Hematopoietic multipotent progenitor cell (in vitro differentiated cells): ENCODE measurements around the gene AKR7A3. TPM values are rescaled to one million over a fixed set of nuclear protein-coding genes. Genes with fewer than 3 reads are reported as not detected.
A peak's percentile ranks its signal among the peaks of the same experiment; 100 is the strongest.

Experiments
- DNase-seq, 3 donors: peaks; one replicate each; pipeline ENCODE4 v3.0.0-alpha.2; 2011 to 2015; ENCODE audit warnings: low read depth in 2 of 3, low spot score in 2 of 3
- total RNA-seq: library from RNA; depleted of rRNA; stranded (reverse); fragments of >200 nt; gene quantifications from one replicate; pipeline ENCODE4 v1.2.3, GENCODE V29; 2012

AKR7A3 gene
- total RNA-seq = 0.54 TPM

DNA sequence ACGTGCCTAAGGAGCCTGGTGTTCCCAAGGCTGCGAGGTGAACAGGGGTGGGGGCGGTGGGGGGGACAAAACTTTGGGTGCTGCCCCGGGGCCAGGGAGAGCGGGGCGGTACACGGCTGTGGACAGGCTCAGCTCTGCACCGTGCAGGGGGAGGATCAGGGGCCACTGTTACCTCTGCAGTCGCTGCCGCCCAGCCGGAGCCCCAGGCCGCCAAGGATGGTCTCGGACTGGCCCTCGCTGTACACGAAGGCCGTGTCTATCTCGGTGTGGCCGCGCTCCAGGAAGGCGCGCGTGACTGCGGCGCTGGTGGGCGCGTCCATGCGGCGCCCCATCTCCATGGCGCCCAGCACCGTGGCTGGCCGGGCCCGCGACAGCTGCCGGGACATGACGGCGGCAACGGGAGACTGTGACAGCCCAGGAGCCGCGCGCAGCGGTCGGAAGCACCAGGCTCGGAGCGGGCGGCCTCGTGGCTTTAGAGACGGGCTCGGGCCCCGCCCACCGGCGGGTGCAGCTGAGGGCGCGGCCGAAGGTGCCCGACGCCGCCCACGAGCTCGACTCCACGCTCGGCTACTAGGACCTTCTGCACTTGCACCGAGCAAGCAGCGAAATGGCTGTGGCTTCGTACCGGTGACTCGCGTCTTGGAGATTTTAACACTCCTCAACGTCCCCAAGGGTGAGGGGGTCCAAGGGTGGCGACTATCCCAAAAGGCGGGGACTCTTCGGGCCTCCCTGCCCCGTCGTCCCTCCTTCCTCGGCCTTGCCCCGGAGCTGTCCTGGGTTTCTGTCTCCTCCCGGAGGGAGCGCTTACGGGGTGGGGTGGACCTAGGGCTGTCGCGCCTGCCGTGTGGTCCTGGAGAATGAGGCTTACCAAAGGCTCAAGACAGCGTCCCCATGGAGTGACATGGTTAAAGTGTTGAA, at the start of gene AKR7A3:
Gene AKR7A3 (minus strand): TSS at position 447 of the 918 bp plus-strand sequence. CDS start 61 bp downstream, at position 386.
- DNase-seq = peak in 2 of 3 donors; percentile 58 to 69

DNA sequence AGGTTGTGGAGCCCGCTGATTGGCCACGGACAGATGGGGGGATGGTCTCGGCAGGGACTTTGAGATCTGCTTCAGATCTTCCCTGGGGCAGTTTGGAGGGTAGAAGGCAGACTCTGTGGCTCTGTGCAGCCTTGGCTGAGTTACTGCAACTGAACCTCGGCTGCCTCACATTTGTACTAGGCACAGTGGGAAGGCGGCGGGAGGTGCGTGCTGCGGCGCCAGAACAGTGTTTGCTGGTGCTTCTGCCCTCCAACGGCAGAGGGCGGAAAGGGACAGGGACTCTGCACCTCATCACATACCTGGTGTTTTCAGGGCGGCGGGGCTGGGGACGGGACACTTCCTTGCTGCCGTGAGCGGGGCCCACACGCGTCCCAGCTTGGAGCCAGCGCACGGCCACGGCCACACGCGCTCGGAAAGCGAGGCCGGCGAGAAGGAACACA, 49.8 kb upstream of the AKR7A3 start:
- DNase-seq = no peak

DNA sequence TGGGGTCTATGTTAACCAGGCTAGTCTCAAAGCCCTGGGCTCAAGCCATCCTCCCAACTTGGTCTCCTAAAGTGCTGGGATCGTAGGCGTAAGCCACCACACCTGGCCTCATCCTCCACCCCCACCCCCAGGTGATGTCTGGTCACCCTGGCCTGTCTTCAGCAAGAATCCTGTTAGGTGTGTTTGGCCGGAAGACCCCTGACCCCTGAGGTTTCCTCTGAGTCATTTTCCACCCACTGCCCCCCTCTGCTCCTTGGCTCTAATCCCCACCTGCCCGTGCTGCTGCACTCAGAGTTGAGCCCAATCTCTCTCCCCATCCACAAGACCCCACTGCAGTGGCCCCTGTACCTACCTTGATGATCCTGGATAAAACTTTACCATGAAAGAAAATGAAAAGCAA, 48.7 kb upstream of the AKR7A3 start:
- DNase-seq = no peak

DNA sequence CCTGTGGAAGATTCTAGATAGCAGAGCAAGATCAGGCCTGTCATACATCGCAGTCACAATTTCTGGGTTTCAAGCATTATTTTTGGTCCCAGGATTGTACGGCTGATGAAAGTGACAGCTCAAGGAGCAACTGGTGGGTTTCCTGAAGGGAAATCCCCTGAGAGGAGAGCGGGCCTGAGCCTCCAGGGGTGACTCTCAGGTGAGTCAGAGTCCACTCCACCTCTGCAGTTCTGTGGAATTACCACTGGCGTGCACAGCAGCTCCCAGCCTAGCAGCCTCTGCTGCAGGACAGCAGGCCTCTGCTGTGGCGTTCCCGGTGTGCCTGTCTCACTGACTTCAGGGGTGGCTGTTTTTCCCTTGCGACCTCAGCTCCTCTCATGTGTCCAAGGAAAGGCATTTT, 48.0 kb upstream of the AKR7A3 start:
- DNase-seq = no peak

DNA sequence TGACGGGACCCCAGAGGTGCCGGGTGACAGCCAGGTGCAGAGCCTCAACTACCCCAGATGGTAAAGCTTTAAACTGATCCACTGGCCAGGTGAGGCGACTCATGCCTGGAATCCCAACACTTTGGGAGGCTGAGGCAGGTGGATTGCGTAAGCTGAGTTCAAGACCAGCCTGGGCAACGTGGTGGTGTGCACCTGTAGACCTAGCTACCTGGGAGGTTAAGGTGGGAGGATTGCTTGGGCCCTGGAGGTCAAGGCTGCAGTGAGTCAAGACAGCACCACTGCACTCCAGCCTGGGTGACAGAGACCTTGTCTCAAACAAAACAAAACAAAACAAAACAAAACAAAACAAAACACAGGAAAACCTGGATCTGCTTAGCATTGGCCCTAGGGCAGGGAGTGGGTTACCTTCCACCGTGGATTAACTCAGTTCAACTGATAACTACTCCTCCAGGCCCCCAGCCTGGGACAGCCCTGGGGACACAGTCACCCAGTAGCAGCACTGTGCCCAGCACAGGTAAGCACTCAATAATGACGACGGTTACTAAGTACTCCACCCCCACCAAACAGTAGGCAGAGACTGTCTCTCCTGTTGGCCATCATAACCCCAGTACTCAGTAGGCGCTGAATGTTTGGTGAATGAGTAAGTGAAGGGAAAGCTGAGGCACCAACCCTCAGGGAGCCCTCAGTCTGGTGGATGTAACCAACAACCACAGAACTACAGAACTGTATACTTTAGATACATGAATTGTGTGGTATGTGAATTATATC, 45.2 kb upstream of the AKR7A3 start:
- no peak for DNase-seq

DNA sequence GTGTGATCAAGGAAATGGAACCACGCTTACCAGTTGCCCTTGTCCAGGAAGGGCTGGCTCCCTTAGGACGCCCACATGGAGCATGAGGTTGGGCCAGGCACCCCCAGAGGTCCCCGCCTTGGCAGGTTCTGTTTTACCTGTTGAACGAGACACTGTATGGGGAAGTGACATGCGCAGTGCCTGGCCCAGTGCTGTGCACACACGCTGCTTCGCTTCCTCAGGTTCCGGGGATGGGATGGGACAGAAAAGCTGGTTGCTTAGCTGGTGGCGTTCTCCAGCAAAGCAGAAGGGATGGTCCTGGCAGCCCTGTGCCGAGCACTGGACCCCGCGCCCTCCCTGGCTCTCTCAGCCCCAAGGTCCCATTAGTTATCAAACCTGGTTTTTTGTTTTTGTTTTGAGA, 44.3 kb upstream of the AKR7A3 start:
- DNase-seq = no peak

DNA sequence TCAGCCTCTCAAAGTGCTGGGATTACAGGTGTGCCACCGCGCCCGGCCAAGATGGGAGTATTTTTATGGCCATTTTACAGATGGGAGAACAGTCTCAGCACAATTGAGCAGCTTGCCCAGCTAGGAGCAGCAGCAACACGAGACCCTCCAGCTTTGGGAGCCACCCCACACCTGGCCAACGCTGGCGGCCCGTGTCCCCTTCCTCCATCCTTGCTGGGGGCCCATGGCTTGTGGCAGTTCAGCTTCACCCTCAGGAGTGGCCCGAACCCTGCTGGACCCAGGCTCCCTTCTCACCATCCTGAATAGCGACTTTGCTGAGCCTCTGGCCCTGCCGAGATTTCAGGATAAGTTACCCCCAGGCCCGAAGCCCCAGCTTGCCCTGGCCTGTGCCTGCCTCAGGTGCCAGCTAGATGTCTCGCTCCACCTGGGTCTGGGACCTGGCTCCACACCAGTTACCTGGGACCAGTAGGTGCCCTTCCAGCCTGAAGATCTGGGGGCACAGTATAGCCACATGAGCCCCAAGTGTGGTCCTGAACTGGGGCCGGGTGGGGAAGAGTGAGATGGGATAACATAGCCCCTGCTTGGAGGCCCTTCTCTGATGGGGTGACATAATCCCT, 42.8 kb upstream of the AKR7A3 start:
- no peak for DNase-seq

DNA sequence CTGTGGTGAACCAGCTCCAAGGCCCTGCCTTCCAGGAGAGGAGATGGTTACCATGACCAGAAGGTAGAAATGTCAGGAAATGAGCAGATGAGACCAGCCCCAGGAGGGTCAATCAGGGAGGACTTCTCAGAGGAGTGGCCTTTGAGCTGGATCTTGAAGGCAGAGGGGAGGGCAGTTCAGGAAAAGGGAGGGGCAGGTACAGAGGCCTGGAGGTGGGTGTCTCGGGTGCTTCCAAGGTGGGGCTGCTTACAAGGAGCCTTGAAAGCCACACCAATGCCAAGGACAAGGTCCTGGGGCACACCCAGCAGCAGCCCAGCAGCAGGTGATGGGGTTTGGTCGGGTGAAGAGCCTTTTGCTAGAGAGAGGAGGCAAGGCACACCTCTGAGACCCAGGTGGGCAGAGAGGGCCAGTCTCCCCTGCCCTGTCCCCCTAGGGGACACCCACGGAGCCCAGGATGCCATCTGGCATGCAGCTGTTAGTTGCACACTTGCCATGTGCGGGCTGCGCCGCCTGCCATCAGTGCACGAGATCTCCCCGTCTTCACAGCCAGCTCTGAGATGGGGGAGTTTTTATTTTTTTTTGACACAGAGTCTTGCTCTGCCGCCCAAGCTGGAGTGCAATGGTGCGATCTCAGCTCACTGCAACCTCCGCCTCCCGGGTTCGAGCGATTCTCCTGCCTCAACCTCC, 42.0 kb upstream of the AKR7A3 start:
- no peak for DNase-seq

DNA sequence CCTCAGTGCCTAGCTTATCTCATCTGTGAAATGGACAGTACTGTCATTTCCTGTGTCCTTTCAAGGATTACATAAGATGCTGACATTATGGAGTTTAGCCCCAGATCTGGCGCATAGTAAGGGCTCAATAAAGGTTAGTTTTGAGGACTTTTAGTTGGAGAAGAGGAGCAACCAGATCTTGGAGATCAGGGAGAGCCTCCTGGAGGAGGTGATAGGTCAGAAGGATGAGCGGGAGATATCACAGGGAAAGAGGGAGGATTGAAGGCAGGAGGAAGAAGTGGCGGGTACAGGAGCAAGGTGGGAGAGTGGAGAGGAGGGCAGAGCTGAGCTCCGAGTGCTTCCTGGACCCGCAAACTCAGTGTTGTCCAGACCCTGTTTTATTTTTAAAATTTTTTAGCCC, 41.0 kb upstream of the AKR7A3 start:
- no peak for DNase-seq

DNA sequence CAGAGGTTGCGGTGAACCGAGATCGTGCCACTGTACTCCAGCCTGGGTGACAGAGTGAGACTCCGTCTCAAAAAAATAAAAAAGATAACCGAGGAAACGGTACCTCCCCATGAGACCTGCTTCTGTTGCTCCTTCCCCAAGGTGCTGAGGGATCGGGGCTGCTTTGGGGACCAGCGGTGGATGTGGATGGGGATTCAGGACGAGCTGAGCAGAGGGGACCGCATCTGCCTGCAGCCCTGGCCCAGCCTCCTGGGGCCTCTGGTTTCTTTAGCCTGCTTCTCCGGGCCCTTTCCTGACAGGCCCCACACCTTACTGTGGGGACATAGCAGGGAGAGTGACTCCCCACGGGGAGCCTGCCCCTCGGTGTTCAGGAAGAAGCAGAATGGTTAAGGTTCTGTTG, 40.6 kb upstream of the AKR7A3 start:
- no peak for DNase-seq

DNA sequence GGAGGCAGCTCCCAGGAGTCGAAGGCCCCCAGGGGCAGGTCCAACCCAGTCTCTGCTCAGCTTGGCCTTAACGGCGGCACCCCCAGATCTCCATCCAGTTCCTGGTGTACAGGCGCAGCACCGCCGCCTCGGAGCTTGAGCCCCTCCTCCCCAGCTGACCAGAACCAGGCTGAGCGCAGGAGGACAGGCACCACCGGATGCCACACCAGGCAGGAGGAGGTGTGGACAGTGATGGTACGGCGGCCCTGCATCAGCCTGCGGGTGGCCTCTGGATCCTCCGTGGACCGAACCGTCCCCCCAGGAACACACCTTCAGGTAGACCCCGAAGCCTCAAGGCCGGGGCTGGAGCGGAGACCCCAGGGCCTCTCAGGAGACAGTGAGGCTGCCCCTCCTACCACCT, 39.9 kb upstream of the AKR7A3 start:
- DNase-seq = no peak

DNA sequence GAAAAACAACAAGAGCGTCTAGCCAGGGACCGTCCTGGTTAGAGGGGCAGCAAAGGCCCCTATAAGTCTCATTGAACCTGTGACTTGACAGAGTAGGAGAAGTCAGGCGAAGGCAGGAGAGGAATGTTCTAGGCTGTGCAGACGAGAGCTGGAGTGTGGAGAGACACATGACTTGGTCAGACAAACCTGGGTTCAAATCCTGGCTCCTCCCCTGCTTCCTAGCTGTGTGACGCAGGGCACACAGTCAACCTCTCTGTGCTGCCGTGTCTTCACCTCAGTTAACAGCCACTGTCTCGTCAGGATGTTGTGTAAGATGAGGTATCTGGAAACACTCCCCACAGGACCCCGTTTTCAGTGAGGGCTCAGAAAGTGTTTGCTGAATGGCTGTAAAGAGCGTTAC, 39.2 kb upstream of the AKR7A3 start:
- no peak for DNase-seq

DNA sequence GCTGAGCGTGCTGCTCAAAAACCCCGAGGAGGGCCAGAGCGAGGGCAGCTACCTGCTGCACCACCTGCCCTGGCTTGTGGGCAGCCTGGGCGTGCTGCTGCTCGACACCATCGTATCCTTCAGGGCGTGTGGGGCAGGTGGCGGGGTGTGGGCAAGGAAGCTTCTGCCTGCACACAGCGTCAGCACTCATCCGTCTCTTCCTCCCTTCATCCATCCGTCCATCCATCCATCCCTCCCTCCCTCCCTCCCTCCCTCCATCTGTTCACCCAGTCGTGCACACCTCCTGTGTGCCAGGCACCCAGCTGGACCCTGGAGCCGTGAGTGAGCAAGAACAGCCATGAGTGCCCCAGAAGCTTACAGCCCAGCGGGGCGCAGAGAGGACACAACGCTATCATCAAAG, 38.7 kb upstream of the AKR7A3 start:
- no peak for DNase-seq

DNA sequence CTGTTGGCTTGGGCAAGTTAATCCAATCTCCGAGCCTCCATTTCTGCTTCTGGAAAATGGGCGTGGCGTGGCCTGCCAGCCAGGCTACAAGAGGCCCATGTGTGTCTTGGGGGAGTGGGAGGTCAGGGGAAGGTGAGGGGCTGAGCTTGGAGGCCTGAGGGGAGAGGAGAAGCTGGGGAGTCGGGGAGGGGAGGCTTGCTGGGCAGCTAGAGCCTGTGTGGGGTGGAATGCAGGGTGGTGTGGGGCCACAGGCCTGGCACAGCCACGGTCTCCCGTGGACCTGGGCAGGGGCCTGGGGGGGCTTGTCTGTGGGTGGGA, 38.1 kb upstream of the AKR7A3 start:
- no peak for DNase-seq

DNA sequence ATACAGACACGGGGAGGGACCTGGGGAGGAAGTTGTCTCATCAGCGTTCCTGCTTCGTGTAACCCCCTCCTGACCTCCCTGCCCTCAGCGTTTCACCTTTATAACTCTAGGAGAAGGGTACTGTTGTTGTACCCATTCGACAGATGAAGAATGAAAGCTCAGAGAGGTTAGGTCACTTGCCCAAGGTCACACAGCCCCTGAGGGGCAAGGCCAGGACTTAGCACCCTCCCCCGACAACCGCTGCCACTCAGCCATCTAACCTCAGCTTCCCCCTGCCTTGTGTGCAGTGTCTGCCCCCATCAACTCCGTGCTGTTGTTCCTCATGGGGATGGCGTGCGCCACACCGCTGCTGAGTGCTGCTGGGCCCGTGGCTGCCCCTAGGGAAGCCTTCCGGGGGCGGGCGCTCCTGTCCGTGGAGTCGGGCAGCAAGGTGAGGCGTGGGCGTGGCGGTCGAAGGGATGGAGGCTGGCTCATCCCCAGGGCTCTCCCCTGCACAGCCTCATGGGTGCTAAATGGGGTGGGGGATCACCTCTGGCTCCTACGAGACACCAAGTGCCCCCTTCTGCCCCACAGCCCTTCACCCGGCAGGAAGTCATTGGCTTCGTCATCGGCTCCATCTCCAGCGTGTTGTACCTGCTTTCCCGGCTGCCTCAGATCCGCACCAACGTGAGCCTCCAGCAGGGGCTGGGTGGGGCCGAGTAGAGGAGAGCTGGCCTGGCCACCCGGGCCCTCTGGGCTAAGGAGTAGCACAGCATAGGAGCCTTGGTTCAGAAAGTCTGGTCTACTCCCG, 37.6 kb upstream of the AKR7A3 start:
- peak in 1 of 3 donors; percentile 74 for DNase-seq

DNA sequence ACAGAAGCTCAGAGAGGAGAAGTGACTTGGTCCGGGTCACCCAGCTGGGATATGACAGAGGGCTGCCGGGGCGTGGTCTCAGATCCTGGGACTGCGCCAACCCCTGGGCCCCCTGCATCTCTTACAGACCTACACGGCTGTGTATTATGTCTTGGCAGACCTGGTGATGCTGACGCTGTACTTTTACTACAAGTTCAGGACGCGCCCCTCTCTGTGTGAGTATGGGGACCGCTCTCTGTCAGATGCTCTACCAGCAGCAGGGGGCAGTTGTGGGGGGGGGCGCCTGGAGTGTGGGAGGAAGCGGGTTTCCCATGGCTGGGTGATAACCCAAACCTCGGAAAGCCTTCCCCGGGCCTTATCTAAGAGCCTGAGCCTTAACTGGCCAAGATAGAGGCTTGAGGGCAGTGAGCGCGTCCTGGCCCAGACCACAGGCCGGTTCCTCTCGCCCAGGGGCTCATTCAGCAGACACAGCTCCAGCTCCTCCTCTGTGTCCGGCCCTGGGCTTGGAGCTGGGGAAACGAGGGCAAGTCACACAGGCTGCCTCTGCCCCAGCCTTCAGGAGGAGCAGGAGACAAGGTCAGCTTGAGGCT, 36.9 kb upstream of the AKR7A3 start:
- DNase-seq = peak in 2 of 3 donors; percentile 58 to 61

DNA sequence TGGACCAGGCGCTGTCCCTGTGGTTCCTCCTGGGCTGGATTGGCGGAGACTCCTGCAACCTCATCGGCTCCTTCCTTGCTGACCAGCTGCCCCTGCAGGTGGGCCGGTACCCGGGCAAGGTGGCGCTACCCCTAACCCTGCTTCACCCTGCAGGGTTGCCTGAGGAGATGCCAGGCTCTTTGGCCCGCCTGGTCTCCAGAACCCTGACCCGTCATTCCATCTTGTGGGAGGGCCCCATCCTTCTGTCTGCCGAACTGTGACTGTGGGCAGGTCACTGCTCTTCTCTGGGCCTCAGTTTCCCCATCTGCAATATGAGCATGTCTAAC, 36.1 kb upstream of the AKR7A3 start:
- no peak for DNase-seq

DNA sequence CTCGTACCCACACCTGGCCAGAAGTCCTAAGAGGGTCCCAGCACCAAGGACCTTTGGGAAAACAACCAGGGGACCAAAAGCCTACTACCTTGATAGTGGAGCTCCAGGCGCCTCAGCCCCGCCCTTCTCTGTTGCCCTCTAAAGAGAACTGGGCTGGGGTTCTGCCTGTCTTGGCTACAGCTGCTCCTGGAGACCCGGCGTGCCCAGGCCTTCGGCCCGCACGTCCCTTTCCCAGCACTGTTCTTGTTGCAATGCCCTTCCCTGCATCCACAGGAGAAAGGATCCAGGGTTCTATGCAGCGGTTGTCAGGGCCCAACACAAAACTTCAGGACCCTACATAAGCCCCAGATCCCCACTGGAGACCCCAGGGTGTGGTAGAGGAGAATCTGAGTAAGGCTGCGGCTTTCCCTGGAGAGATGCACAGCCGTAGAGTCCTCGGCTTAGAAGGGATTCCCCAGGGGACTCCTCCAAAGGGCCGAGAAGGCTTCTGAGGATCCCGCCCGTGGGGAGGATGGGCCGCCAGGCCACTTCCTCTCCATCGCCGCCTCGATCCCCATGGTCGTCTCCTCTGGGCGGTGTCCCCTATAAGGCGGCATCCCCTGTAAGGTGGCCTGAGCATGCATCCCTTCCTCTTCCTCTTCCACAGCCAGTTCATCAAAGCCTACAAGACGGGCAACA, 35.6 kb upstream of the AKR7A3 start:
- no peak for DNase-seq

DNA sequence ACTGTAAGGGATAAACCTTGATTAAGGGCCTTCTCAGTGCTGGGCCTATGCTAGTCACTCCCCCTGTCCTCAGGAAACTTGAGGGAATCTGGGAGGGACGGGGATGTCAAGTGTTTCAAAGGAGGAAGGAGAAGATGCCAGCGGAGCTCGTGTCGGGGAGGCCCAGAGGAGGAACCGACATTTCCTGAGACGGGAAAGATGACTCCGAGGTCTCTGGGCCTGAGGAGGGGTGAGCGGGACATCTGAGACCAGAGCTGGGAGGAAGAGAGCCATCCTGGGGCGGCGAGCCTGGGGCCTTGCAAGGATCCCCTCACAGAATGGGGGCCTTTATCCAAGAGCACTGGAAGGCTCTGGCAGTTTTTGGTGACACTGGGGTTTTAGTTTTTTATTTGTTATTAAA, 33.9 kb upstream of the AKR7A3 start:
- DNase-seq = no peak
